ENCODE data around the gene MEN1.

The MEN1 gene

DNA sequence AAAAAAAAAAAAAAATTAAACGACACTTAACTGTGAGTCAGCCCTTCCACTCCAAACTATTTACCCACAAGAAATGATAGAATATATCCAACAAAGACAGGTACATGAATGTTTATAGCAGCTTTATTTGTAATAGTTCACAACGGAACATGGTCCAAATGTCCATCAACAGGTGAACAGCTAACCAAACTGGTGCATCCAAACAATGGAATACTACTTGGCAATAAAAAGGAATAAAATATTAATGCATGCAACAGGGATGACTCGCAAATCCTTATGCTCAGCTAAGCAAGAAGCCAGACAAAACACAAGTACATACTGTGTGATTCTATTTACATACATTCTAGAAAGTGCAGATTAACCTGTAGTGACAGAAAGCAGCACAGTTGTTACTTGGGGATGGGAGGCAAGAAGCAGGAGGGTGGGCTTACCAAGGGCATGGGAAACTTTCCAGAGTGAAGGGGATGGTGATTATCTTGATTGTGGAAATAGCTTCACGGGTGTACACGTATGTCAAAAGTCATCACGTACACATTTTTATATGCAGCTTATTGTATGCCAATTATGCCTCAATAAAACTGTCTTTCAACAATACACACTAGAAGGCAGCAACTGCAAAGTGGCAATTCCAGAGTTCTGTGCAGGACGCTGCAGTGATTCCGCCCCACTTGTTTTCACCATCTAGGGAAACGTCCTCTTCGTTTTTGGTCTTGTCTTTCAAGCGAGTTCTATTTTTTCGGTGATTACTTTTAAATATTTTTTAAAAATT is 25.4 kb downstream of the MEN1 start:
- no peak for DNase-seq (ENCODE audit: low read depth in 2 of 2)

DNA sequence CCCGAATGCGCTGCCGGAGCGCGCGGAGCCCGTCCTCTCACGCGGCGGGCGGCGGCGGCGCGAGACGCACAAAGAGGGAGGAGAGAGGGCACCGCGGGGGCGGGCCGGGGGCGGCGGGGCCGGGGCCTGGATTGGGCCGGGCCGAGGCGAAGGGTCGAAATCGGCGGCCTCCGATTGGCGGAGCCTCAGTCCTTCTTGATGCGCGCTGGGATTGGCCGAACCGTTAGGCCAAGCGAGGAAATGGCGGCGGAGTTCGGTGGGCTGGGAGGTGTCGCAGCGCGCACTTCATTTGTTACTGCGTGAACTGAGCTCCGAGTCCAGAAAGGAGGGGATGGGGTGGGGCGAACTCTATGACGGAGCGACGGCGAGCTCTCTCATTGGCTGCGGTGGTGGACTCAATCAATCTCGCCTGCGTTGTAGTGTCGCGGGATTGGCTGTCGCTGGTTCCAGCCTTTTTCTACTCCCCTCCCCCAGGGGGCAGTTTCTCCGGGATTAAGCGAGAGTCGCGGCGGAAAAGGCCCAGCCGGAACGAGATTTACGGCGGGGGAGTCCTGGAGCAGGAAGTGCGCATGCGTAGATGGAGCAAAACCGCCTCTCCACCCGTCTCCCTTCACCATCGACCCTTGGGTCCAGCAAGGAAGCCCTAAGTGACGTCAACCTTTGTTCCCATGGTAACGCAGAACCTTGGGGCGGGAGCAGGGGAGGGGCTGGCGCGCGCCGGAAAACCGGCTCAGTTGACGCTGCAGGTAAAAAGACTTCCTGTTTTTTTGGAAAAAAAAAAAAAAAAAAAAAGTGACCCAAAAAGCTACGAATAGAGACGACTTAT is 31.7 kb downstream of the MEN1 start, which contains the start of gene SF1:
Gene SF1 (minus strand): TSS at position 70 of the 826 bp plus-strand sequence. CDS start 150 bp downstream, outside the sequence.
- DNase-seq (ENCODE audit: low read depth in 2 of 2), result peak; percentile 98

DNA sequence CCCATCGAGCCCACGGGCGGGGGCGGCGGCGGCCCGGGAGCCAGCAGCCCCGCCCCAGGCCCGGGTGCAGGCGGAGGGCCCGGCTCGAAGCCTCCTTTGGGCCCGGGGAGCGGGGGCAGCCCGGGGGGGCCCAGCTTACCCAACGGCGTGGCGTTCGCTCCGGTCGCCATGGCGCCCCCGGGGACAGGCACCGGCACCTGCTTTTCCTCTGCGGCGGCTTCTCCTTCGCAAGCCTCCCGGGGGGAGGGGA is 32.2 kb downstream of the MEN1 start:
- DNase-seq (ENCODE audit: low read depth in 2 of 2), result no peak

DNA sequence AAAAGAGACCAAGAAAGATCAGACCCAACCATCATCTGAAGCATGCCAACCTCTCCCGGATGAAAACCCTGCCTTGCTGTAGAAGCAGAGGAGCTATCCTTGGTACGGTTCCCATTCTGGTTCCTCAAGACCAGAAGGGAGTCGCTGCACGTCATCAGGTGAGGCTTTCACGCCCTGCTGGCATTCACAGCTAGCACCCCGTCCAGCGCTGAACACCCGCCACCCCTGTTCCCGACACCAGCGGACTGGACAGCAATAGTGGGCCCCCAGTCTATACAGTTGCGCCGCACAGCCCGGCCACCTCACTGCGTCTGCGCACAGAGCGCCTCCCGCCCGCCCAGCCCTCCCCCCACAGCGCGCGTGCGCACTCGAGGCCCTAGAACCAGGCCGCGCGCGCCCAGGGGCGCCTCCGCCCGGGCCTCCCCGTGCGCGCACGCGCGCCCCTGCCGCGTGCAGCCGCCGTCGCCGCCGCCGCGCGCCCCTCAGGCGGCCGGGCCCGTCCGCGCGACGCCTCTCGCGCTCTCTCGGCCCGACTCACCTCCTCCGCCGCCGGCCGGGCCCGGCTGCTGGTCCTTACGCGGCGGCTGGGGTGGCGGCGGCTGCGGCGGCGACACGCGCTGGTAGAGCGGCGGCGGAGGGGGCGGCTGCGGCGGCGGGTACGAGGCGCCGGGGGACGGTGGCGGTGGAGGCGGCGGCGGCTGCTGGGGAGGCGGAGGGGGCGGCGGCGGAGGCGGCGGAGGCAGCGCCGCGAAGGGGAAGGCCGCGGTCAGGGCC is 32.7 kb downstream of the MEN1 start:
- DNase-seq (ENCODE audit: low read depth in 2 of 2), result peak; percentile 62 to 66

DNA sequence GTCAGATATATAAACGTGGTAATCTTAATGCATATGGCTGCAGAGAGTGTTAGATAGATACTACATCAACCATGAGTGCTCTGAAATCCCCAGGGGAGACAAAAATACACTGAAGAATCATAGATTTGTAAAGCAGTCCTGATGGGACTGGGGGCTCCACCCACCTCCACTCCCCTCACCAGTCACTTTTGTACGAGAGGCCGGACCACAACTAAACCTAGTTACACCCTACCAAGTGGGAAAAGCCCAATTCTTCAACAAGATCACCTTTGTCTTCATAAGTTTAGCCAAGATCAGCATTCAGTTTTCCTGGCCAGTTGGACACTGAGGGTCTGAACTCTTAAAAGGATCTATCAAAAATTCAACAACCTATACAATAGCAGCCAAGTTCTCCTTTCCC is 33.5 kb downstream of the MEN1 start:
- no peak for DNase-seq (ENCODE audit: low read depth in 2 of 2)

DNA sequence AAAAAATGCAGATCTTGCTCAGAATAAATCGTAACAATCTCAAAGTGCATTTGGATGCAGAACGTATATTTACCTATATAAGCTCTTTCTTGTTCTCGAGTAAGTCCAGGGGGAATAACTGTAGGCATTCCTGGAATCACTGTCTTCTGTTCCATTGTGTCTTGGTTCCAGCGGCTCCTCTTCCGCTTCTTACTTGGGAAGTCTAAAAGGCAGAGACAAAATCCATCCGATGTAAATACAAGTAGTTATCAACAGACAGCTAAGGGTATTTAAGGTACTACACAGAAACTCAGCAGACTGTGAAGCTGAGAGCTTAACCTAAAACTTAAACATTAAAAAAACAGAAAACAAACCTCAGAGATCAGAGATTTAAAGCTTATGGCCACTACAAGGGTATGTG is 33.9 kb downstream of the MEN1 start:
- DNase-seq (ENCODE audit: low read depth in 2 of 2), result no peak

DNA sequence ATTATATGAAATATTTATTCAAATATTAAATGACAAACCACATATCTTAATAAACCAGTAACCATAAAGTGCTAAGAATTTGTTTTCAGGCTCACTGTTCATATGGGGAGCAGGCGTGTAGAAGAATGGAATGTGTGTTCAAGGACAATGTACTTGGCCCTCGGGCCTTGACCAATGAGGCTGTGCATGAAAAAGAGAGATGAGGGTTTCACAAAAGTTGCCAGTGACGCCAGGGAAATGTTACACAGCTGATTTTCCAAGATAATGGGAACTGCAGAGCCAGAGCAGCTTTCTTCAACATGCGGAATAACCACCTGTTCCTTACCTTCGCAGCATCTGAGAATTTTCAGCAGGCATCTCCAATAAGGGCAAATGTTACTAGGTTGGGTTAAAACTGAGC is 36.2 kb downstream of the MEN1 start:
- no peak for DNase-seq (ENCODE audit: low read depth in 2 of 2)

DNA sequence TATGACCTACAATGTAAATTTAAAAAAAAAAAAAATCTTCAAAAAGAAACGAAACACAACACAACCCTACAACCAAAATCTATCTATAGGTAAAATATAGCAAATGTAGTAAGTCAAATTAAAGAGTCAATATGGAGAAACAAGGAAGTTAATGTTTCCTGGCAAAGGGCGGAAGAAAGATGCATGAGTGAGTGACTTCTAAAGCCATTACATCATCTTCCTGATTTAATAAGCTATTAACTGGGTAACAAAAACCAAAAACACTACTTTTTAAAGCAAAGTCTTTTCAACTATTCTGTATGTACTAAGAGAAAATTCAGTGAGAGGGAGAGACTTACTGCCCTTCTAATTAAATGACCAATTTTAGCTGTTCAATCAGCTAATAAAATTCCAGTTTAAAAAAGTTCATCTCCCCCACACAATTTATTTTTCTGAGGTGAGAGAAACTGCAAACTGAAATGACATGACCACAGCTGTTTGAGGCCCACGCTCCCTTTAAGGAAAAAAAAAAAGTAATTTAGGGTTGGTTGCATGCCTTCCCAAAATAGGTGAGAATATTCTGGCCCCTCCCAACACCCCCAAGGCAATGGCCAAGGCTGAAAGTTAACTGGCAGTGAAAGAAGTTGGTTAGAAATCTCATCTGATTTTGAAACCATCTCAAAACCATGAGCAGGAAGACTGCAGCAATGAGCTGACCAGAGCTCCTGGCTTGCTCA is 37.9 kb downstream of the MEN1 start:
- no peak for DNase-seq (ENCODE audit: low read depth in 2 of 2)

DNA sequence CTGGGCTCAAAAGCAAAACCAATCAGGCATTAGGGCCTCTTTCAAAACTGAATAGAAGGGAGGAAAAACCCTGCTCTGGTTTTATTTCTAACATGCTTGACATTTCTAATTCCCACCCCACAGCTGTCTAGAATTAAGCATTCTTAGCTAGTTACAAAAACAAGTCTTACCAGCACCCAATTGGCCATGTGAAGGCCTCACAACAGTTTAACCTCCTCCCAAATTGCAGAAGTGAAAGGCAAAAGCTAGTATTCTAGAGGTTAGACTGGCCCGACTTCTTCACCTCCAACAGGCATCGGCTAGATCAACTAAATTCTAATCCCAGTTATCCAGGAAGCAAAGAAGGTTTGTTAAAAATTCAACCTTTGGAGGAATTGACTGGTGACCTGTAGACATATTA is 38.5 kb downstream of the MEN1 start:
- DNase-seq (ENCODE audit: low read depth in 2 of 2), result no peak

DNA sequence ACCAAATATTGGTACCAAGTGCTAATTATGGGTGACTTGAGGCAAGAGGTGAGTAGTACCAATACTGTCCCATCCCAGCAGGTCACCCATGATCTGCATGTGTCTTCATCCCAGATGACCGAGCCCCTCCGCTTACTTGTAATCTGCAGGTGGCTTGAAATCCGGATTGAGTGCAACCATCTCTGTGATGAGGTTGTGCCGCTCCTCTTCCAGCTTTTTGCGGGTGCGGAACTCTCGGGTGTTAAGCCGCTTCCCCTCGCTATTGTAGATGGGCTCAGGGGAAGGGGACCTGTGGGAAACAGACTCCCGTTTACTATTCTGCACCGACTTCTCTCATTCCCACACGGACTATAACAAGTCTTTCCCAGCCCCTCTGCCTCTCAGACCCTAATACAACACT is 40.2 kb downstream of the MEN1 start:
- no peak for DNase-seq (ENCODE audit: low read depth in 2 of 2)

DNA sequence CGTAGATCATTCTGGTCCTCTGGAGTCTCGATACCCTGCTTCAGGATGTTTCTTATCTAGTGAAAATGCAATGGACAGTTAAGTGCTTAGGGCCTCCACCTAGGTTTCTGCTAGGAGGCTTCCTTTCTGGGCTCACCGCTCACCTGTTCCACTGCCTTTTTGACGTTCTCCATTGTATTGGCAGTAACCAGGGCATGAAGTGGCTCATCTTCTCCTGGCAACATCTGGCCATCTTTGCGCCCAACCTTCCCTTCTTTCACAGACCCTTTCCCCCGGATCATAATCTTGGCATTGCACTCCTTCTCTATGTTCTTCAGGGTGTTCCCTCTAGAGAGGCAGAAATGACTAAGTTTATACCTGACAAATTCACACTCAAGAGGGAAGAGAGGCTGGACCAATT is 41.1 kb downstream of the MEN1 start:
- no peak for DNase-seq (ENCODE audit: low read depth in 2 of 2)

DNA sequence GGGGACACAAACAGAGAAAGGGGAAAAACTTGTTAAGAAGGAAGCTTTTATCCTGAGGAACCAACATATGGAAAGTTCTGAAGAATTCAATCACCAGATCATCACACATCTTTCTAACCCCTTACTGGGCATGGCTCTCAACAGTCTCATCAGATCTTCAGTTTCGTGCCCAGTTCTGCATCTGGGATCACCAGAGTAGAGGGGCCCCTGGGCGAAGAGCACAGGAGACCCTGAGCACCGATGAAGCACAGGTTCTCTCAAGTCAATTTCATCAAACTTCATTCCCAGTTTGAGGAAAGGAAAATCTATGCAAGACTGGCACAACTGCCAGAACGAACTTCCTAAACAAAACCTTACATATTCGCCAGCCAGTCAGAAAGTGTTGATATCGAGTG is 42.1 kb downstream of the MEN1 start:
- DNase-seq (ENCODE audit: low read depth in 2 of 2), result no peak

DNA sequence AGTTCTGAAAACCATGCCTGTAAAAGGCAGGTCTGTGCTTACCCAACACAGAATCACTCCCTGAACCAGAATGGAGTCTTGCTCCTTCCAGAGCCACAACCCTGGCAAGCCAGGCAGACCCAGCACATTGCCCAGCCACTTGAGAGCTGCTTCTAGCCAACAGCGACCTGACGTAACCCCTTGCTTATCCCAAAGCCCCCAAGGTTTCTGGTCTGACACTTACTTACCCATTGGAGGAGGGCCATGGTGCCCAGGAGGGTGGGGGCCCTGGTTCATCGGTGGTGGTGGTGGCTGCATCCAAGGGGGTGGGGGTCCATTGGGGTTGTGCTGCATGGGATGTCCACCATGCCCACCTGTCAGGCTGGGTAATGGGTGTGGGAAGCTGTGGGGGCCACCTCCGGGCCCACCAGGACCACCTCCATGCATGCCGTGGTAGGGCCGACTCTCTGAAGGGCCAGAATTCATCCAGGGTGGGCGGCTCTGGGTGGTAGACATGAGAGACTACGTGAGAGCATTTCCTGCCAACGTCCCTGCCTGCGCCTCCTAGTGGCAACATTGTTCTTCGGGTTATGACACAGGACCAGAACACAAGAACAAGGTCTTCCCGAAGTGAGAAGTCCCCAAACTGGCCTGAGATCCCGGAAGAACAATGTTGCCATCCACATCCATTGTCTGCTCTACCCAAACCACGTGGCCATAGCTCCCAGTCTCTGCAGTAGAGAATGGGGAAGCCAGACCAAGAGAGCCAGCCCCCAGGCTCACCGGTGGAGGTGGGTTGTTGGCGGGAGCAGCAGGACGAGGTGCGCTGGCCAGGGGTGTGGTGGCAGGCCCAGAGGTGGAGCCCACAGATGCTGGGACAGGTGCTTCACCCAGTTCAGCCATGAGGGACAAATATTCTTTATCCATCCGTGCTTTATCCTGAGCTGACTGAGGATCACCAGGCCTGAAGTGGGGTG is 42.7 kb downstream of the MEN1 start:
- DNase-seq (ENCODE audit: low read depth in 2 of 2), result peak; percentile 52 to 84

DNA sequence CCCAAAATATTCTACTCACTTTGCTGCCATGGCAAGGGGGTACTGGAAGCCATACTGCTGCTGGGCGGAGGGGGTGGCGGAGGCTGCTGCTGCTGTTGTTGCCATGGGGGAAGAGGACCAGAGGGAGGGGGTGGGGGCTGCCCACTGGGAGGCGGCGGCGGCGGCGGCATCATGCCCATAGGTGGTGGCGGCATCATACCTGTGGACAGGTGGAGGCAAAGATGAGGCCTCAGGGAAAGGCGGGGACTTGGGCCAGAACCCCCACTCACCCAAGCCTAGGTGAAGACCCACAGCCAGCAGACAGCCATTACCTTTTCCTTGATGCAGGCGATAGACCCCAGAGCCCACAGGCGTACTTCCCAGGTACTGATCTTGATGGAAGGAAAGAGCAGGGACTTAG is 43.5 kb downstream of the MEN1 start:
- no peak for DNase-seq (ENCODE audit: low read depth in 2 of 2)

DNA sequence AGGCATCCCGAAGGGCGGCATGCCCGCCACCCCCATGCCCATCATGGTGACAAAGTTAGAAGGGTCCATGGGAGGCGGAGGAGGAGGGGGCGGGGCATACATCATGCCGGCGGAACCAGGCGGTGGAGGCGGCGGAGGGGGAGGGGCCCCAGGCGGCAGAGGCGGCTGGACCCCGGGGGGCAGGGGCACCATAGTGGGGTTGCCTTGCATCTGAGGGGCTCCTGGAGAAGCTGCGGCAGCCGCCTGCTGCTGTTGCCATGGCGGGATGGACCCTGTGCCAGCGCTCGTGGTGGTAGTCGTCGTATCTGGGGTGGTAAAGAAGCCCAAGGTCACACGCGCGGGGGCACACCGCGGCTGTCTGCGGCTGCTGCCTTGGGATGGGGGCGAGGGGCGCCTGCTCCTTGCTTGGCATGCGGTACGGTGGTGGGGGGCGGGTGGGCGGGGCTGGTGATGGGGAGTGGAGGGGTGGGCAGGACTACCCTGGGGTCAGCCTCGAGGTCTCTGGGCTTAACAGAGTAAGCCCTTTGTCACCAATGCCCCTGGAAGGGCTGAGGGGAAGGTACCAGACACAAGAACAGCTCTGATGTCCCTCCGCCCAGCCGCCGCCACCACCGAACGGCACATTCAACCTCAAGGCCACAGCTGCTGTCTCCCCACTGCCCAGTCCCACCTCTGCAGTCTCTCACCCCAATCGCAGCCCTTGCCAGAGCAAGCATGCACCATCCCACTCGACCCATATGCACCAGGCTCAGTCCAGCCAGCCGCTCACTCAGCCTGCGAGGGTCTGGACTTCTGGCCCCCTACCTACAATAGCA is 44.3 kb downstream of the MEN1 start:
- no peak for DNase-seq (ENCODE audit: low read depth in 2 of 2)

DNA sequence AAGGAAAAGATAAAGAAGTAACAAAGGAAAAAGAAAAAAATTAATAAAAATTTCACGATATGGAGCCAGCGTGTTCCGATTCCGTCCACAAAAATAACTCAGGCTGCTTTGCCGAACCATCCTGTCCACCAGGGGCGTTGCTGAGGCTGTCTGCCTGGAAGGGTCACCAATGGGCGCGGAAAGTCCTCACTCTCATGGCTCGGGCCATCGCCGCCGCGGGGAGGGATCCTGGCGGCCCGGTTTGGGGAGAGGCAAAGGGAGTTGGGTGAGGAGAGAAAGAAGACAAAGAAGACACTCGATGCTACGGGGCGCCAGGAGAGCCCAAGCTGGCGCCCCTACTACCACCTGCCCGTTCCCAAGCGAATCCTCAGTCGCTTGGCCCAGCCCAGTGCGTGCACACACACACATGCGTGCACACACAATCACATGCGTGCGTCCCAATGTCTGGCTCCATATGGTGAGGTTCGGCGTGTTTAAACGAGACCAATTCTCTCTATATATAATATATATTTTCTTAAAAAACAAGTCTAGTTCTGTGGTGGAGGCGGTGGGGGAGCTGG is 45.0 kb downstream of the MEN1 start:
- DNase-seq (ENCODE audit: low read depth in 2 of 2), result no peak

DNA sequence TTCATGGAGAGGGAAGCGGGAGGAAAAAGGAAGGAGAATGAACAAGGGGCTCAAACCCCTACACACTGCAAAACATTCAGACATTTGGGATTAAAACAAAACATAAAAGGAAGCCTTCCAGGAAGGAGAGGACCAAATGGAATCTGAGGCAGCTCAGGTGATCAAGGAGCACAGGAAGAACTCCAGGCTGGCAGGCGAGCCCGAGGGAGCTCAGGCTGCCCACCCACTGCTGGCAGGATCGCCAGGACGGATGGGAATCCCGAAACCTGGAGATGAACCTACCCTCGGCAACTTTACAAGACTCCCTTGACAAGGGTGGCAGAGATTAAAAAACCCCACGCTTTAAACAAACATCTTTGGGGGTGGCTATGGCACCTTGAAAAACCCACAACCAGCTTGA is 45.6 kb downstream of the MEN1 start:
- DNase-seq (ENCODE audit: low read depth in 2 of 2), result no peak

DNA sequence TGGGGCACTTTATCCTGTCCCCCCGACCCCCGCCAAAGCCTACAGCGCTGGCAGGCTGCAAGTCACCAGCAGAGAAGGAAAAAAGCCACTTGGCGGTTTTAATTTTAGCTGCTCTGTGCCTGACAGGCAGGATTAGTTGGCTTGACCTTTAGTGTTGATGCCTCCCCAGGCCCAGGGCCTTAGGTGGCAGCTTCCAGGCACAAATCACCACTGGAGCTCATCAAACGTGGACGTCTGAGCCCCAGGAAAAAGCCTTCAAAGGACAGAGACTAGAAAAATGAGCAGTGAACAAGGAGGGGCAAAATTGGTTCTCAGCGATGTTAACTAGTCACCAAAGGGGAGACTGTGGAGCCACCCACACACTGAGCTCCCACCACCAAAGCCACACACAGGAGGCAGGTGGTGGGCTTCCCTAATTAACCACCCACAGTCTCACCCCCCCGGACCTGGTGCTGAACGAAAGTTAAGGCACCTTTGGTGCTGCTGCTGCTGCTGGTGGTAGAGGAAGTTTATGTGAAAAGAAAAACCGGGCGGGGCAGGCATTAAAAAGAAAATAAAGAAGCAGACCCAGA is 46.2 kb downstream of the MEN1 start:
- no peak for DNase-seq (ENCODE audit: low read depth in 2 of 2)

DNA sequence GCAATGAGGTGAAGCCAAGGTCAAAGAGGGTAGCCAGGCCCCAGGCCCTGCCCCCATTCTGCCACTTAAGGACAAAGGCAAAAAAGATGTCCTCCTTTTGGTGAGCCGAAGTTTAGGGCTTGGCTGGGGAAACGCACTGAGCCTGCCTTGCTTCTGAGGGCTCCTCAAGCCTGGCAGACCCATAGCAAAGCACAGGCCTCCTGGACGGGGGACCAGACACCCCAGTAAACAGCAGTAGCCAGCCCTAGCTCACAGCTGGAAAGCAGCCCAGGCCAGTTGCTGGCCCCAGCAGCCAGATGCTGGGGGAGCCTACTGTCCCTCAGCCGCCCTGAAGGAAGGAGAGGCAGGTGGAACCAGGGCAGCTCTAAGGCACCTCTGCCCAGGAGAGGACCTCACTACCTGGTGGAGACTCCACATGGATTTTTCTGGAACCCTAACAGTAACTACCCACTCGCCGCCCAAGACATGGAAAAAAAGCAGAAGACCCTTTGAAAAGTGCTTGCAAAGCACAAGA is 46.8 kb downstream of the MEN1 start:
- DNase-seq (ENCODE audit: low read depth in 2 of 2), result no peak
